ENCODE data around the gene TRABD. TPM values are rescaled to one million over a fixed set of nuclear protein-coding genes. Genes with fewer than 3 reads are reported as not detected.

TRABD gene
- total RNA-seq, 2 experiments from 2014 or later = 184 to 193 TPM

- peaks cover 12% of the 10 kb centered on the region for H3K4me1 ChIP-seq (ENCODE audit: insufficient read depth, low read length)
- POLR2A ChIA-PET = no interaction called here
- peak in 1 of 14 experiments; percentile 31 for DNase-seq
- no peak for ATAC-seq (ENCODE audit: poor library complexity)
- no peak overlapping the region for H3K27ac Mint-ChIP-seq
- TF ChIP-seq CTCF (IDR thresholded peaks at IDR 0.05) = no peak
- CTCF ChIA-PET = no interaction called here
- H3K4me3 Mint-ChIP-seq = peak overlapping the region; percentile 85
- H3K27me3 ChIP-seq (ENCODE audit: control insufficient read depth in 1 of 2, insufficient read depth in 2 of 2, low read length in 2 of 2) = peaks cover 29 to 39% of the 10 kb centered on the region in 2 experiments
- H3K36me3 ChIP-seq (ENCODE audit: insufficient read depth, low read length) = no peaks in the 10 kb centered on the region
- H3K36me3 Mint-ChIP-seq (ENCODE audit: low read depth) = no peaks in the 10 kb centered on the region
- peaks cover 10% of the 10 kb centered on the region for H3K4me1 Mint-ChIP-seq (ENCODE audit: low read depth)
- intact Hi-C loops (cut with DNase I, micrococcal nuclease) = no loop called here
- H3K27ac ChIP-seq (ENCODE audit: low read depth in 1 of 2, low read length in 2 of 2) = no peak overlapping the region
- peaks cover 0 to 24% of the 10 kb centered on the region in 2 experiments for H3K9me3 ChIP-seq (ENCODE audit: control insufficient read depth in 1 of 2, insufficient read depth in 1 of 2, low read length in 2 of 2)
- peaks cover 48% of the 10 kb centered on the region for H3K27me3 Mint-ChIP-seq
- no peaks in the 10 kb centered on the region for H3K9me3 Mint-ChIP-seq
- no peak overlapping the region for H3K4me3 ChIP-seq (ENCODE audit: low read length)
These were observed 16.4 kb upstream of the TRABD start for GRCh38 chr22:50169181-50169759.

- peaks cover 12% of the 10 kb centered on the region for H3K4me1 ChIP-seq (ENCODE audit: insufficient read depth, low read length)
- ATAC-seq (ENCODE audit: poor library complexity) (peak; percentile 68), DNase-seq (peak in 5 of 14 experiments; percentile 30 to 55 (median 43))
- intact Hi-C loops (cut with DNase I, micrococcal nuclease) = loop anchor here in 1 of 2 experiments (5.0 kb wide), 1 partner anchor 37 kb away; no protein-coding TSS in a partner anchor
- H3K36me3 ChIP-seq (ENCODE audit: insufficient read depth, low read length) = no peaks in the 10 kb centered on the region
- CTCF ChIA-PET = no interaction called here
- H3K9me3 ChIP-seq (ENCODE audit: control insufficient read depth in 1 of 2, insufficient read depth in 1 of 2, low read length in 2 of 2) = peaks cover 0 to 24% of the 10 kb centered on the region in 2 experiments
- H3K27me3 ChIP-seq (ENCODE audit: control insufficient read depth in 1 of 2, insufficient read depth in 2 of 2, low read length in 2 of 2) = peaks cover 29 to 39% of the 10 kb centered on the region in 2 experiments
- H3K4me3 Mint-ChIP-seq = no peak overlapping the region
- POLR2A ChIA-PET = no interaction called here
- no peak overlapping the region for H3K27ac Mint-ChIP-seq
- H3K9me3 Mint-ChIP-seq = no peaks in the 10 kb centered on the region
- no peak for TF ChIP-seq CTCF (IDR thresholded peaks at IDR 0.05)
- no peaks in the 10 kb centered on the region for H3K36me3 Mint-ChIP-seq (ENCODE audit: low read depth)
- H3K4me3 ChIP-seq (ENCODE audit: low read length) = no peak overlapping the region
- no peak overlapping the region for H3K27ac ChIP-seq (ENCODE audit: low read depth in 1 of 2, low read length in 2 of 2)
- peaks cover 10% of the 10 kb centered on the region for H3K4me1 Mint-ChIP-seq (ENCODE audit: low read depth)
- peaks cover 45% of the 10 kb centered on the region for H3K27me3 Mint-ChIP-seq
These were observed 15.9 kb upstream of the TRABD start for GRCh38 chr22:50169774-50170341.

- H3K27ac Mint-ChIP-seq = no peak within 1 kb of the TSS
These were observed 15.0 kb upstream of the TRABD start, which contains the start of gene PANX2 for GRCh38 chr22:50170453-50171318. TSS of gene PANX2 (plus strand) at chr22:50170731. CDS start at chr22:50170731, 0 bp downstream.

More at GRCh38 chr22:50170453-50171318, 15.0 kb upstream of the TRABD start, which contains the start of gene PANX2:
- Mint-ChIP-seq H3K4me3 (peak within 1 kb of the TSS; percentile 70), H3K36me3 (ENCODE audit: low read depth) (no peaks in the 10 kb centered on the region), H3K4me1 (ENCODE audit: low read depth) (peaks cover 10% of the 10 kb centered on the region), H3K27me3 (peaks cover 40% of the 10 kb centered on the region), H3K9me3 (no peaks in the 10 kb centered on the region)
- peak in 1 of 14 experiments; percentile 25 for DNase-seq
- H3K36me3 ChIP-seq (ENCODE audit: insufficient read depth, low read length) = no peaks in the 10 kb centered on the region
- ChIA-PET POLR2A (interaction anchor here (1.4 kb wide), 1 partner anchor 19 kb away, joined by 3 read pairs; no protein-coding TSS in a partner anchor), CTCF (no interaction called here)
- no peak for TF ChIP-seq CTCF (IDR thresholded peaks at IDR 0.05)
- H3K9me3 ChIP-seq (ENCODE audit: control insufficient read depth in 1 of 2, insufficient read depth in 1 of 2, low read length in 2 of 2) = peaks cover 0 to 22% of the 10 kb centered on the region in 2 experiments
- no peak within 1 kb of the TSS for H3K27ac ChIP-seq (ENCODE audit: low read depth in 1 of 2, low read length in 2 of 2)
- ATAC-seq (ENCODE audit: poor library complexity) = no peak
- no peak within 1 kb of the TSS for H3K4me3 ChIP-seq (ENCODE audit: low read length)
- H3K4me1 ChIP-seq (ENCODE audit: insufficient read depth, low read length) = peaks cover 12% of the 10 kb centered on the region
- intact Hi-C loops (cut with DNase I, micrococcal nuclease) = loop anchor here in 1 of 2 experiments (5.0 kb wide), 1 partner anchor 37 kb away; no protein-coding TSS in a partner anchor
- peaks cover 29 to 39% of the 10 kb centered on the region in 2 experiments for H3K27me3 ChIP-seq (ENCODE audit: control insufficient read depth in 1 of 2, insufficient read depth in 2 of 2, low read length in 2 of 2)
